HEK293 (cell line): ENCODE data around the gene TEX50.
"Not testable (repeated sequence)": the region's sequence is repeated elsewhere in the genome, so short reads cannot be mapped to it uniquely, and the experiment has no call there.

Source experiments
- CTCF ChIA-PET: fragments of 350-600 bp; formaldehyde crosslinking; extraction: SDS; loops from one replicate; lab custom pipeline; 2021; ENCODE audit warnings: antibody characterized with exemption; lab: Yijun Ruan, JAX
- POLR2A ChIA-PET: fragments of 300-600 bp; formaldehyde crosslinking; extraction: SDS; loops from one replicate; lab custom pipeline; 2020; ENCODE audit warnings: antibody characterized with exemption, inconsistent platforms; lab: Yijun Ruan, JAX
- H3K27ac ChIP-seq: fragments of 200-500 bp; sonication (Bioruptor generic); 2 replicates; pipeline ENCODE4 v1.5.1; 2014; ENCODE audit warnings: low read depth, low read length, control low read depth, inconsistent platforms; ENCODE audit errors: extremely low read depth
- H3K36me3 ChIP-seq, 2 experiments: fragments of 200-500 bp in 1 of 2; sonication (Bioruptor generic) in 1 of 2; 1 replicate in 1 of 2; 2 replicates in 1 of 2; pipeline ENCODE4 v1.5.1; 2014 to 2017; ENCODE audit warnings: inconsistent platforms in 2 of 2, low read length in 2 of 2; ENCODE audit not compliant: control insufficient read depth in 2 of 2, insufficient read depth in 1 of 2
- H3K4me1 ChIP-seq: fragments of 200-500 bp; sonication (Bioruptor generic); 2 replicates; pipeline ENCODE4 v1.5.1; 2014; ENCODE audit warnings: mild to moderate bottlenecking, low read length, inconsistent platforms; ENCODE audit not compliant: control insufficient read depth, insufficient read depth
- H3K4me3 ChIP-seq: 2 replicates; pipeline ENCODE4 v1.5.1; 2011; ENCODE audit warnings: low read depth, mild to moderate bottlenecking, control low read depth, low read length, moderate library complexity
- H3K9me3 ChIP-seq: fragments of 200-500 bp; sonication (Bioruptor generic); 2 replicates; pipeline ENCODE4 v1.5.1; 2014; ENCODE audit warnings: low read depth, low read length, inconsistent platforms; ENCODE audit not compliant: control insufficient read depth, insufficient read depth
- INSM2 ChIP-seq: fragments of 450-650 bp; formaldehyde crosslinking; IDR thresholded peaks from 2 replicates; pipeline ENCODE4 v1.5.1; 2016; ENCODE audit warnings: missing biosample characterization, missing genetic modification characterization
- KLF1 ChIP-seq: fragments of 450-650 bp; formaldehyde crosslinking; IDR thresholded peaks from 2 replicates; pipeline ENCODE4 v1.5.1; 2016; ENCODE audit warnings: missing biosample characterization, missing genetic modification characterization
- SCRT1 ChIP-seq: fragments of 450-650 bp; formaldehyde crosslinking; IDR thresholded peaks from 2 replicates; pipeline ENCODE4 v1.5.1; 2016; ENCODE audit warnings: missing biosample characterization, missing genetic modification characterization, borderline replicate concordance
- ZBTB8A ChIP-seq: fragments of 450-650 bp; formaldehyde crosslinking; IDR thresholded peaks from 2 replicates; pipeline ENCODE4 v1.5.1; 2016; ENCODE audit warnings: missing biosample characterization, missing genetic modification characterization
- ZNF140 ChIP-seq: fragments of 450-650 bp; formaldehyde crosslinking; IDR thresholded peaks from 2 replicates; pipeline ENCODE4 v1.5.1; 2016; ENCODE audit warnings: missing biosample characterization, missing genetic modification characterization
- ZNF146 ChIP-seq: fragments of 450-650 bp; formaldehyde crosslinking; IDR thresholded peaks from 2 replicates; pipeline ENCODE4 v1.5.1; 2016; ENCODE audit warnings: missing biosample characterization, missing genetic modification characterization
- ZNF221 ChIP-seq: fragments of 450-650 bp; formaldehyde crosslinking; IDR thresholded peaks from 2 replicates; pipeline ENCODE4 v1.5.1; 2017; ENCODE audit warnings: missing biosample characterization, missing genetic modification characterization, borderline replicate concordance
- ZNF302 ChIP-seq: fragments of 450-650 bp; formaldehyde crosslinking; IDR thresholded peaks from 2 replicates; pipeline ENCODE4 v1.5.1; 2016; ENCODE audit warnings: missing biosample characterization, missing genetic modification characterization, low read depth
- ZNF341 ChIP-seq: fragments of 450-650 bp; formaldehyde crosslinking; IDR thresholded peaks from 2 replicates; pipeline ENCODE4; 2016; ENCODE audit warnings: low read depth, missing biosample characterization, missing genetic modification characterization
- ZNF354C ChIP-seq: fragments of 450-650 bp; formaldehyde crosslinking; IDR thresholded peaks from 2 replicates; pipeline ENCODE4 v1.5.1; 2016; ENCODE audit warnings: missing biosample characterization, missing genetic modification characterization, low read depth, borderline replicate concordance
- ZNF37A ChIP-seq: fragments of 450-650 bp; IDR thresholded peaks from 2 replicates; pipeline ENCODE4 v1.5.1; 2018; ENCODE audit warnings: missing biosample characterization, missing genetic modification characterization
- ZSCAN30 ChIP-seq: fragments of 450-650 bp; IDR thresholded peaks from 2 replicates; pipeline ENCODE4 v1.5.1; 2018; ENCODE audit warnings: missing biosample characterization, mild to moderate bottlenecking, missing genetic modification characterization, moderate library complexity
- TF ChIP-seq, protein P1 (sequence below): fragments of 450-650 bp; formaldehyde crosslinking; IDR thresholded peaks from 2 replicates; pipeline ENCODE4 v1.5.1; 2016; ENCODE audit warnings: missing biosample characterization, missing genetic modification characterization

TEX50 gene

DNA sequence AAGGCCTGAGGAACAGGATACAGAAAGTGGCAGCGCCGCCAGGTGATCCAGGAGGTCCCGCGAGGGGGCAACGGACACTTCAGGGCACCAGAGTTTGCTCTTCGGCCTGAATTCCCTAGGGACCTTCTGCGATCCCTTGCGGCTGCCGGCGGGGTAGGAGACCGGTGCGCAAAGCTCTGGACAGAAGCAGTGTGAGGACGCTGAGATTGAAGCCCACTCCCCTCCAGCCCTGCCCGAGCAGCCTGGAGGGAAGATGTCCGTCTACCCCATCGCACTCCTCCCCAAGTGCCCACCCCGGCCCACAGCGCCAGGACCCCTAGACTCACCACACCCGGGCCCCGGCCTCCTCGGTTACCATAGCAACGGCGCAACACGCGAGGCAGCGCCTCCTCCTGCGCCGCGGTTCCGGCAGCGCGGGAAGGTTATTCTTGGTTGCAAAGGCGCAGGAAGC lies 34.4 kb downstream of the TEX50 start, which contains the start of gene ANKRD45 (continued):
- TF ChIP-seq ZNF354C (tag by site-specific recombination) (no peak), KLF1 (tag by site-specific recombination) (no peak), SCRT1 (tag by site-specific recombination) (no peak), ZNF37A (tag by site-specific recombination) (no peak), ZBTB8A (tag by site-specific recombination) (no peak), ZNF341 (tag by site-specific recombination) (no peak), ZSCAN30 (tag by site-specific recombination) (no peak)

- CTCF ChIA-PET, H3K36me3 ChIP-seq, H3K9me3 ChIP-seq, POLR2A ChIA-PET, H3K4me1 ChIP-seq, H3K4me3 ChIP-seq, H3K27ac ChIP-seq: not testable (repeated sequence)
These were observed 39.4 kb downstream of the TEX50 start for GRCh38 chr1:173674496-173674895.

- H3K4me1 ChIP-seq, H3K4me3 ChIP-seq, H3K27ac ChIP-seq, H3K36me3 ChIP-seq: not testable (repeated sequence)
- TF ChIP-seq ZNF146 = peak; percentile 35; the same call in 1 of the 2 replicates
- TF ChIP-seq, all 188 proteins: peak for 1; not testable (repeated sequence) for 187
- H3K9me3 ChIP-seq, CTCF ChIA-PET, POLR2A ChIA-PET: not testable (repeated sequence)
These were observed 45.0 kb downstream of the TEX50 start for GRCh38 chr1:173680152-173680551.

DNA sequence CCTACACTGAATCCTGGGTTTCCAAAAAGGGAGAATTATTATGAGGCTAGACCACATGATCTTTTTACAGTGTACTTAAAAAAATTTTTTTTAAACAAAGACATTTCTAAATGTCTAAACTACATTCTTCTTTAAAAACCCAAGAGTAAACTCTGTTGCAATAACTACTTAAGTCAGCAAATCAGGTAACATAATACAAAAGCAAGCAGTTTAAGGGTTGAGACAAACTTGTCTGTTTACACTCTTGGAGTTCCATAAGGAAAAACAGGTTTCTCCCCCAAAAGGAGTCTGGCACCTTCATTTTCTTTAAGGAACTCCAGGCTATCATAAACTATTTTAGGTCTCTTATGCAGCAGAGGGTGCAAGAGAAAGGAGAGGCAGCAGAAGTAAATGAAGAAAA lies 47.0 kb downstream of the TEX50 start:
- Histone ChIP-seq H3K27ac (no peak overlapping the region), H3K4me1 (no peaks in the 10 kb centered on the region), H3K4me3 (no peak overlapping the region), H3K36me3 (no peaks in the 10 kb centered on the region), H3K9me3 (no peaks in the 10 kb centered on the region)
- POLR2A ChIA-PET = no interaction called here
- CTCF ChIA-PET = interaction anchor here (0.7 kb wide), 1 partner anchor 191 kb away, joined by 4 read pairs; no protein-coding TSS in a partner anchor
- TF ChIP-seq ZNF302 (tag by site-specific recombination) = no peak
- TF ChIP-seq, protein P1, sequence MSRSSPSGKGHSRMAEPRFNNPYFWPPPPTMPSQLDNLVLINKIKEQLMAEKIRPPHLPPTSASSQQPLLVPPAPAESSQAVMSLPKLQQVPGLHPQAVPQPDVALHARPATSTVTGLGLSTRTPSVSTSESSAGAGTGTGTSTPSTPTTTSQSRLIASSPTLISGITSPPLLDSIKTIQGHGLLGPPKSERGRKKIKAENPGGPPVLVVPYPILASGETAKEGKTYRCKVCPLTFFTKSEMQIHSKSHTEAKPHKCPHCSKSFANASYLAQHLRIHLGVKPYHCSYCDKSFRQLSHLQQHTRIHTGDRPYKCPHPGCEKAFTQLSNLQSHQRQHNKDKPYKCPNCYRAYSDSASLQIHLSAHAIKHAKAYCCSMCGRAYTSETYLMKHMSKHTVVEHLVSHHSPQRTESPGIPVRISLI = no peak
- TF ChIP-seq ZNF140 (tag by site-specific recombination) = no peak
- TF ChIP-seq ZNF221 = no peak
- no peak for TF ChIP-seq INSM2 (tag by site-specific recombination)

DNA sequence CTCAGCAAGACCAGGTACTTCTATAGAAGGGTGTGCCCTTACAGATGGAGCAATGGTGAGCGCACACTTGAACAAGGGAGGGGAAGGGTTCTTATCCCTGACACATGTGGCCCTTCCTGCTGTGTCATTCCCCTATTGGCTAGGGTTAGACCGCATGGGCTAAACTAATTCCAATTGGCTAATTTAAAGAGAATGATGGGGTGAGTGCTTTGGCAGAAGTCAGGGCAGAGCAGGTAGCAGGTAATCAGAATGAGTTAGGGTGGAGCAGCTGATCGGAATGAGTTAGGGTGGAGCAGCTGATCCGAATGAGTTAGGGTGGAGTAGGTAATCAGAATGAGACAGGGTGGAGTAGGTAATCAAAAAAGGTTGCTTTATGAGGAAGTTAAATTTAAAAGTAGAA lies 48.7 kb downstream of the TEX50 start:
- H3K4me1 ChIP-seq, H3K36me3 ChIP-seq, CTCF ChIA-PET, POLR2A ChIA-PET, H3K4me3 ChIP-seq, H3K27ac ChIP-seq, H3K9me3 ChIP-seq: not testable (repeated sequence)

GRCh38 chr1:173685121-173685520 lies 50.0 kb downstream of the TEX50 start:
- H3K4me3 ChIP-seq, CTCF ChIA-PET, H3K4me1 ChIP-seq, H3K27ac ChIP-seq, H3K9me3 ChIP-seq, POLR2A ChIA-PET, H3K36me3 ChIP-seq: not testable (repeated sequence)
